Activated naive CD4-positive, alpha-beta T cell treated with anti-CD3 and anti-CD28 coated beads for 36 hours (primary cell): ENCODE measurements around the gene PLCXD3. TPM values are rescaled to one million over a fixed set of nuclear protein-coding genes. Genes with fewer than 3 reads are reported as not detected.

Experiments
- CTCF ChIA-PET: fragments of 350-600 bp; sonication (Branson Sonifier 250); formaldehyde crosslinking; loops from one replicate; lab custom pipeline; 2021; ENCODE audit warnings: antibody characterized with exemption; lab: Charles Lee
- DNase-seq: peaks from one replicate; pipeline ENCODE4 v3.0.0-alpha.2; 2020
- H3K27ac Mint-ChIP-seq: one replicate; pipeline ENCODE4 v1.8.0; 2021; ENCODE audit warnings: mild to moderate bottlenecking, mixed read lengths
- H3K27me3 Mint-ChIP-seq: one replicate; pipeline ENCODE4 v1.8.0; 2021; ENCODE audit warnings: low read depth, mixed read lengths
- H3K36me3 Mint-ChIP-seq: one replicate; pipeline ENCODE4 v1.8.0; 2021; ENCODE audit warnings: low read depth, mixed read lengths
- H3K4me1 Mint-ChIP-seq: one replicate; pipeline ENCODE4 v1.8.0; 2021; ENCODE audit warnings: low read depth, mixed read lengths
- H3K4me3 Mint-ChIP-seq: one replicate; pipeline ENCODE4 v1.8.0; 2021; ENCODE audit warnings: mild to moderate bottlenecking, moderate library complexity, mixed read lengths
- H3K9me3 Mint-ChIP-seq: one replicate; pipeline ENCODE4 v1.8.0; 2021; ENCODE audit warnings: mixed read lengths
- intact Hi-C: fragments of 100-400 bp; cut with micrococcal nuclease; formaldehyde crosslinking; loops from one replicate; pipeline ENCODE4 v1.15.1; 2023
- total RNA-seq, 2 experiments: library from RNA; stranded (reverse); gene quantifications; one replicate each; pipeline ENCODE4 v1.2.3, GENCODE V29; 2021

The PLCXD3 gene
- total RNA-seq, 2 experiments from 2014 or later: not detected

DNA sequence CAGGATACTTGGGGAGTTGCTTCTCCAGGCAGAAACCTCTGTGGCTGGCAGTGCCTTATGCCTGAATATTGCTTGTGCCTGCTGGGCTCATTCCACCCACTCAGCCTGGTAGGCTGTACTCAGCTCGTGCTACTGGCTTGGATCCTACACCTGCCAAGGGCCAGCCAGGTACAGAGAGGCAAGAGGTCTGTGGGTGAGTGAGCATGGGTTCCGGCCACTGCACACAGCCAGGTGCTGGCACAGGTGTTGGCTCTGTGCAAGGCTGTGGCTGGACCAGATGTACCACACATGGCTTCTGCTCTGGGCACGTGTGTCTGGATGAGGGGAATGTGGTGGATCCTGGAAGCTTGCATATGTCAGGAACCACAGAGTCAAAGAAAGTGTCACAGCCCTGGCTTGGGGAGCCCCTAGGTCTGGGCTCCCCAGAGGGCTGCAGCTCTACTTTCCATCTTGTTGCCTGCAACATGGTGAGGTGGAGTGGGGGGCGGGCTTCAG is 220.4 kb downstream of the PLCXD3 start:
- Mint-ChIP-seq H3K4me1 (no peaks in the 10 kb centered on the region), H3K27ac (no peak overlapping the region), H3K4me3 (no peak overlapping the region), H3K9me3 (no peaks in the 10 kb centered on the region), H3K36me3 (no peaks in the 10 kb centered on the region), H3K27me3 (no peaks in the 10 kb centered on the region)
- CTCF ChIA-PET: no interaction called here
- DNase-seq: no peak
- intact Hi-C loops: no loop called here

DNA sequence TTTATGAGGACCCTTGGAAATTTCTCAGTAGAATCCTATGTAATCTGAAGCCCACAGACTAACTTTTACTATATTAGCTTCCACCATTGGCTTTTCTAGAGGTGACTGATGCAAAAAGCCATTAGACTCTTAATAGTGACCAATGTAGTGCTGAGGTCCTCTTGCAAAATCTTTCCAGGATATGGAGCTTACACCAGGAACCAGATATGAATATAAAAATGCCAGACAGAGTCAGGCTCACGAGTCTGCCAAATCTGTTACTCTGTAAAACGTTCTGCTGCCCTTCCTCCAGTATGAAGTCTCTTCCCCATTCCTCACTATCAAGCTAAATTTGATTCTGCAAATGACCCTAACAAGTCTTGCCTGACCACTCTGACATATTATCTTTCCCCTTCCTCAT is 223.7 kb downstream of the PLCXD3 start:
- intact Hi-C loops: no loop called here
- CTCF ChIA-PET: no interaction called here
- H3K27me3 Mint-ChIP-seq: no peaks in the 10 kb centered on the region
- H3K36me3 Mint-ChIP-seq: no peaks in the 10 kb centered on the region
- no peak overlapping the region for H3K27ac Mint-ChIP-seq
- no peaks in the 10 kb centered on the region for H3K4me1 Mint-ChIP-seq
- DNase-seq: no peak
- no peak overlapping the region for H3K4me3 Mint-ChIP-seq
- H3K9me3 Mint-ChIP-seq: no peaks in the 10 kb centered on the region

DNA sequence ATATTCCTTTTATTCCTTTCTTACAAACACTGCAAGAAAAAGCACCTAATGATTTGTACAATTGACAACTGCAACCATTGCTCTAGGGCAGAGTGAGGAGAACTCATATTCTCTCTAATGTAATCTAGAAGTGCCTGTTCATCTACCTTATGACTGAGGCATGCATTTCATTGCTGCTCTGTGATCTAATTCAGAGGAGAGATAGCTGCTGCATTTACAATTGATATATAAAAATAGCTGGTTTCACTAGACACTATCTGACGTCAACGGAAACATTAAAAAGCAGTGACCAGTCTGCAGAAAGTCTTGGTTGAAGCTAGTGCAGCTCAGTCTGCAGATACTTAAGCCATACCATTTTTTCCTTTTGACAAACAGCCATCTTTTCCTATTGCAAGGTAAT is 224.2 kb downstream of the PLCXD3 start:
- no peaks in the 10 kb centered on the region for H3K4me1 Mint-ChIP-seq
- no peak overlapping the region for H3K4me3 Mint-ChIP-seq
- no peaks in the 10 kb centered on the region for H3K36me3 Mint-ChIP-seq
- no peaks in the 10 kb centered on the region for H3K9me3 Mint-ChIP-seq
- intact Hi-C loops: no loop called here
- no peak for DNase-seq
- no peaks in the 10 kb centered on the region for H3K27me3 Mint-ChIP-seq
- no peak overlapping the region for H3K27ac Mint-ChIP-seq
- CTCF ChIA-PET: no interaction called here

DNA sequence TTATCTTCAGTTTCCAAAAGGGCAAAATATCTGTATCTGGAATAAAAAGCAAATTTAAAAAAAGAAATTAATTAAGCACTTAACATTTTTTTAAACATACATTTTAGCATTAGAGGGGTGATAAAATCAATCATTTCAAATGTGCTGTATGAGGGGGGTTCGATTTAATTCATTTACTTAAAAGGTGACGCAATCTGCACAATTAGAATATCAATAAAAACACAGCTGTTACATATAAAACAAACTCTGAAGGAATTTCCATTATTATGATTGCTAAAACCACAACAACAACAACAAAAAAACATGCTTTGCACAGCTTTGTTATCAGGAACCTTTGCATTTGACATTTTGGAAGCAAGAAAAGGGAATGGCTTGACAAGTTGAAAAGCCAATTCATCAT is 225.5 kb downstream of the PLCXD3 start:
- Mint-ChIP-seq H3K4me3 (no peak overlapping the region), H3K27ac (no peak overlapping the region), H3K4me1 (no peaks in the 10 kb centered on the region), H3K9me3 (no peaks in the 10 kb centered on the region), H3K27me3 (no peaks in the 10 kb centered on the region), H3K36me3 (no peaks in the 10 kb centered on the region)
- no peak for DNase-seq
- CTCF ChIA-PET: no interaction called here
- intact Hi-C loops: no loop called here

DNA sequence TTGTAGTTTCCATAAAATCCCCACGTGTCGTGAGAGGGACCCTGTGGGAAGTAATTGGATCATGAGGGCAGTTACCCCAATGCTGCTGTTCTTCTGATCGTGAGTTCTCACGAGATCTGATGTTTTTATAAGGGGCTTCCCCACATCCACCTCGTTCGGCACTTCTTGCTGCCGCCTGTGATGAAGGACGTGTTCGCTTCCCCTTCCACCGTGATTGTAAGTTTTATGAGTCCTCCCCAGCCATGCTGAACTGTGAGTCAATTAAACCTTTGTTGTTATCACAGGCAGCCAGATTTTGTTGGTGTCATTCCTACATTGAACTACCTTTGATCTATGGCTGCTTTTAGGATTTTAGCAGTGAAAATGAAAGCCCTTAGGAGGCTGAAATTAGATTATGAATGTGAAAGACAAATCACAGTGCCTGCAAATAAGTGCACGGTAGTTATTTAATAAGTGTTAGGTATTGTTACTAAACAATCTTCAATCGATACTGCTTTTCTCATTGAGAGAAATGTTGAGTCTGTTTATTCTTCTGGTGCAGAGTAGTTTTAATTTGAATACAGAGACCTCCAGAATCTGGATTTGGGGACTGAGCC is 229.1 kb downstream of the PLCXD3 start:
- Mint-ChIP-seq H3K4me3 (no peak overlapping the region), H3K36me3 (no peaks in the 10 kb centered on the region), H3K4me1 (no peaks in the 10 kb centered on the region), H3K27me3 (no peaks in the 10 kb centered on the region), H3K9me3 (no peaks in the 10 kb centered on the region), H3K27ac (no peak overlapping the region)
- no peak for DNase-seq
- CTCF ChIA-PET: no interaction called here
- intact Hi-C loops: no loop called here

DNA sequence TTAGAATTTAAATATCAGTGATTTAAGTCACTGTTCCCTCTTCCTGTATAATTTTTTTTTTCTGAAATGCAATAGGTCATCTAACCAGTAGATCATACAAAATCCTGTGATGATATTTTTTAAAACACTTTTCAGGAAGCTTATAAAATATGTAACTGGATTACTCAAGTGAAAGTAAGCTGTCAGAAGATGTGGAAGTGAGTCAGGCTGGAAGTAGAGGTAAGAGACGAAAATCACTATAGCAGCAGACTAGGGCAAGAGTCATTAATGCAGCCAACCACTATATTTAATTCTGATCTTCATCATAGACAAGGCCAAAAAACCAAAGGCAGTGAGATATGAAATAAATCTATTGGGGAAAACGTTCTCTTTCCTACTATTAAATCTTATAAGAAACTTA is 231.4 kb downstream of the PLCXD3 start:
- Mint-ChIP-seq H3K4me3 (no peak overlapping the region), H3K36me3 (no peaks in the 10 kb centered on the region)

DNA sequence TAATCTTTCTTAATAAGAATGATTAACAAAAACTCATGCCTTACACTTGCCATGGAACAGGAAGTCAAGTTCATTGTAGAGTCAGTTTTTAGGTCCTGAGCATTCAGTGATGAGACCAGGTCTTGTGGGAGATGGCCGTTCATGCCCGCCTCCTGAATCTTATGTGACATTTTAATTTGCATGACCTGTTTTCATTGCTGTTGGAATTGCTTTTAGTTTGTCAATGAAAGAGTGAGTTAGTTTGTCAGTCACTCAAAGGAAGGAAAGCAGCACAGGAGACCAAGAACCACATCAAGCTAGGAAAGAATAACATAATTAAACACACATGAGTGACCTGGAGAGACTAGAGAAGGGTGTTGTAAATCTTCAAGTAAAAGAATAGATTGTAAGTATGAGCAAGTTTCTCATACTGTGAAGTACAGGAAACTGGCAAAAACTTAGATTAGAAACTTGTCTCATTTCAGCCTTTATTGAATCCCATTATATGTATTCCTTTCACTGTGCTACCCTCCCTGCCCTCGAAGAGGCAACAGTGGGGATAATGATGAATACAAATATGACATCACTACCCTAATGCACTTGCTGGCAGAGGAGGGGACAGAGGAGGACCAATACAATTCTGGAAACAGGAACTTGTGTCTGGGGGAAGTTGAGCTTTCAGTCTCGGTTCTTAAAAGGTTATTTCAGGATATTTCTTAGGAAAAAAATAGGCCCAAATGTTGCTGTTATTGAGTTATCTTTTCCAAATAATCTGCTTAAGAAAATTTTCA is 232.7 kb downstream of the PLCXD3 start:
- H3K36me3 Mint-ChIP-seq: no peaks in the 10 kb centered on the region
- no peaks in the 10 kb centered on the region for H3K27me3 Mint-ChIP-seq
- CTCF ChIA-PET: no interaction called here
- no peaks in the 10 kb centered on the region for H3K4me1 Mint-ChIP-seq
- DNase-seq: no peak
- H3K4me3 Mint-ChIP-seq: no peak overlapping the region
- intact Hi-C loops: no loop called here
- H3K9me3 Mint-ChIP-seq: no peaks in the 10 kb centered on the region
- H3K27ac Mint-ChIP-seq: no peak overlapping the region

More for the DNA sequence above, 231.4 kb downstream of the PLCXD3 start:
- CTCF ChIA-PET: no interaction called here
- Mint-ChIP-seq H3K9me3 (no peaks in the 10 kb centered on the region), H3K27ac (no peak overlapping the region), H3K27me3 (no peaks in the 10 kb centered on the region), H3K4me1 (no peaks in the 10 kb centered on the region)
- intact Hi-C loops: no loop called here
- DNase-seq: no peak

DNA sequence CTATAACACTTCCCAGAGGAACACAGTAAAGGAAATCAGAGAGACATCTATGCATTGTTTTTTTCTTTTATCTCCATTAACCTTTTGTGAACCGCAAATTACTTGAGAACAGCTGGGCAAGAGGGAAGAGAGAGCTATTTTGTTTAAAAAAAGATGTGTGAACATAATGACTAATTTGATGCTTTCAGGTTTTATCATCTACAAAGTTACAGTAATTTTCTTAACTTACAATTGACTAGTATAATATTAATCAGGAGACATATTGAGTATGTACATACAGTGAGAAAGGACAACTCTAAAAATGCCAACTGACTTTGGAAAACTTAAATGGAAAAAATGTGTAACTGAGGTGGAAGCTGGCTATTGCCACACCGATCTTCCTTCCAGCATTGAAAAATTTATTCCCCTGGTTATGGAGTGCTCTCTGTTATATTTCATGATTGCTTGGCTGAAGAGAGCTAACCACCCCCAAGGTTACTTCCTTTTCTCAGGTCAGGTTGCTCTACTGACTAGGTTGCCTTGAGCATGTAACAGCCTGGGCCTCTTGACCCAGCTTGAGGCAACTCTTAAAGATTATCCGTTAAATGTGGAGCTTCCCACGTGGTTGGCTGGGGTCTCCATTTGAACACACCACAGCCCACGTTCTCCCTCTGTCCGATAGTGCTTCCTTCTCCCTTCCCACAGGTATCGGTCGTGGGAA is 234.4 kb downstream of the PLCXD3 start:
- H3K36me3 Mint-ChIP-seq: no peaks in the 10 kb centered on the region
- H3K4me3 Mint-ChIP-seq: no peak overlapping the region
- no peaks in the 10 kb centered on the region for H3K9me3 Mint-ChIP-seq
- no peak for DNase-seq
- intact Hi-C loops: no loop called here
- H3K27me3 Mint-ChIP-seq: no peaks in the 10 kb centered on the region
- H3K27ac Mint-ChIP-seq: no peak overlapping the region
- CTCF ChIA-PET: interaction anchor here (1.2 kb wide), 1 partner anchor 20 kb away, joined by 3 read pairs; no protein-coding TSS in a partner anchor
- H3K4me1 Mint-ChIP-seq: no peaks in the 10 kb centered on the region

DNA sequence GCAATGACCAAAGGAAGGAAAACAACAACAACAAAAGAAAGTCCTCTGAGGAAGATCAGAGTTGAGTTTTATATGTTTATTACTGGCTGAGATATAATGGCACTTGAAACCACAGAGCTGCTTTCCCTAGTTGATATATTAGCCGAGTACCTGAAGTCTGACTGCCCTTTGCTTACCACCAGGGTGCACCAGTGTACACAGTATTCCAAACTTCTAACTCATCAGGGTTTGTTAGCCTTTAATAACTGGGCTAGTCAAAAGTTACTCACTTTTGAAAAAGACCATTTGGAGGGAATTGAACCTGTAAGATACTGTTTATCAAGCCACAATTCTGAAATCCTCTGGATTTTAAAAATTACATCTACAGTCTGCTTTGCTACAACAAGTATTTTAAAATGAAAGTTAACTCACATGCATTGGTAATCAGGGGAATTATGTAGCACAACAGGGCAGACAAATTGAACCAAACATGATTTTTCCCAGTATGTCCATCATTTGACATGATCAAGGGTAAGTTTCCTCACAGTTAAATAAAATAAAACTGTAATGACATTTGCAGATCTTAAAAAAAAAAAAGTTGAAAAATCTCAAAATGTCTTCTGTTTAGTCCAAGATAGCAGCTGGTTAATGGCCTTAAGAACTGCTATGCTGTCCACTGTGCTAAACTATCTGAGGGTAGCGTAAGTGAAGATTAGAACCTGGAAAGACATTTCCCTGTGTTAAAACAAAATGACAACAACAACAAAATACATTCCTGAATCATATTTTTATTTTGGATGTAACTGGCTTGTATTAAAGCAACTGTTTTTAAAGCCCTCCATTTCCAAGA is 239.8 kb downstream of the PLCXD3 start:
- intact Hi-C loops: loop anchor here (1.0 to 2.0 kb wide), 3 partner anchors 573 to 1618 kb away; no protein-coding TSS in a partner anchor
- Mint-ChIP-seq H3K36me3 (no peaks in the 10 kb centered on the region), H3K27me3 (no peaks in the 10 kb centered on the region), H3K9me3 (no peaks in the 10 kb centered on the region), H3K4me1 (no peaks in the 10 kb centered on the region), H3K4me3 (no peak overlapping the region), H3K27ac (no peak overlapping the region)
- CTCF ChIA-PET: interaction anchor here (0.6 kb wide), 1 partner anchor 432 kb away, joined by 3 read pairs; no protein-coding TSS in a partner anchor
- DNase-seq: peak; percentile 12

DNA sequence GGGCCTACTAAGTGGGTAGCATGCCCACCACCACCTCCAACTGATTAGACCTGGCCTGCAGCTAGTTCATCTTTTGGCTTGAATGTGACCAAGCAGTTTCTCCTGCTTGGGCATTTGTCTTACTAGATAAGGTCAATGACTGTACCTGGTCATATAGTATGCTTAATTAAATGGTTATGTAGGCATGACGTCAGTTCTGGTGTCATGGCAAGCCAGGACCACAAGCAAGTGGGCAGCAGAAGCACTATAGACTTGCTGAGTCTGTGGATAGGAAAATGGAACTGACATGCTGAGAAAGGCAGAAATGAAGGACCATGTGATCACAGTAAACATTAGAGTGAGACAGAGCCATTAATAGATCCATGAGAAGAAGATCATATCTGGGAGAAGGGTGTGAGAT is 241.5 kb downstream of the PLCXD3 start:
- H3K27me3 Mint-ChIP-seq: no peaks in the 10 kb centered on the region
- CTCF ChIA-PET: no interaction called here
- intact Hi-C loops: no loop called here
- no peaks in the 10 kb centered on the region for H3K4me1 Mint-ChIP-seq
- H3K4me3 Mint-ChIP-seq: no peak overlapping the region
- H3K36me3 Mint-ChIP-seq: no peaks in the 10 kb centered on the region
- DNase-seq: no peak
- no peaks in the 10 kb centered on the region for H3K9me3 Mint-ChIP-seq
- no peak overlapping the region for H3K27ac Mint-ChIP-seq

DNA sequence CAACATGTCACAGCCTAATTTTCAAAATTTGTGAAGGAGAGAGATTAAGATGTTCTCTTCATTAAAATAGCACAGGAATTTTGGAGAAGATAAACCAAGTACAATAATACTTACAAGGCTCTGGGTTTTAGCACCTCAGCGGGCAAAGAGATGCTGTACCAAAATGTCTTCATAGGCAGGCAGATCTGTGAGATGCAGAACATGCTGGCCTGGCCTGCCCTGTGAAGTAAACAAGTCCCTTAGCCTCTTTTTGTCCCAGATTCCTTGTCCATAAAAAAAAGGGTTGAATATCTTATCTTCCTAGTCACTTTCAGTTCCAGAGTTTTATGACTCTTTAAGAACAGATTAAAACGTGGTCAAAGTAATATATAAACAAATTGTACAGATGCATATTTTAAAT is 244.0 kb downstream of the PLCXD3 start:
- Mint-ChIP-seq H3K4me1 (no peaks in the 10 kb centered on the region), H3K4me3 (no peak overlapping the region), H3K27me3 (no peaks in the 10 kb centered on the region), H3K27ac (no peak overlapping the region), H3K9me3 (no peaks in the 10 kb centered on the region), H3K36me3 (no peaks in the 10 kb centered on the region)
- CTCF ChIA-PET: no interaction called here
- no peak for DNase-seq
- intact Hi-C loops: no loop called here

DNA sequence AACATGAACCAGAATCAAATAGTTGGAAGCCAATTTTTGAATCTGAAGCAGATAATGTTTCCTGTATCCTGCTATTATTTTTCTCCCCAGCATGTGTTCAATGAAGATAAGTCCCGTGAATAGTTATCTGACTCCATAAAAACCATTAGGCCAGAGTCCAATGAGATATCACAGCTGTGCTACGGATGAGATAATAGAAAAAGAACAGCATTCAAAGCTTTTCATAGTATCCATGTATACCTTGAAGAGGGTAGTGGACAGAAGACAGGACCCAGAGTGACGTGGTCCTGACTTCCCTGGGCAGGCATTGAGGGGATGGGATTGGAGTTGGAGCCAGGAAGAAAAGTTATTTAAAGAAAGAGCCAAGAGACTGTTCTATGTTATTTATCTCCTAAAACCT is 246.4 kb downstream of the PLCXD3 start:
- Mint-ChIP-seq H3K4me3 (no peak overlapping the region), H3K27me3 (no peaks in the 10 kb centered on the region), H3K9me3 (no peaks in the 10 kb centered on the region), H3K4me1 (no peaks in the 10 kb centered on the region), H3K36me3 (no peaks in the 10 kb centered on the region), H3K27ac (no peak overlapping the region)
- no peak for DNase-seq
- CTCF ChIA-PET: no interaction called here
- intact Hi-C loops: no loop called here
